ENCODE data around the gene RASGRP2.
A peak's percentile ranks its signal among the peaks of the same experiment; 100 is the strongest.

The RASGRP2 gene

GRCh38 chr11:64762277-64762673 is 18.3 kb upstream of the RASGRP2 start:
- H3K36me3 ChIP-seq (ENCODE audit: insufficient read depth, low read length): peaks cover 34% of the 10 kb centered on the region
- no peaks in the 10 kb centered on the region for H3K9me3 ChIP-seq (ENCODE audit: insufficient read depth, low read depth, low read length)
- peak overlapping the region; percentile 98 for H3K27ac ChIP-seq (ENCODE audit: low read depth, low read length)
- no peaks in the 10 kb centered on the region for H3K27me3 ChIP-seq (ENCODE audit: insufficient read depth, low read length)
- H3K4me3 ChIP-seq (ENCODE audit: low read length): no peak overlapping the region
- peaks cover 61% of the 10 kb centered on the region for H3K4me1 ChIP-seq (ENCODE audit: insufficient read depth, low read length)
- 66% methylated on average over 5 of the region's 5 CpGs for WGBS
- peak overlapping the region; percentile 51 for H3K9ac ChIP-seq (ENCODE audit: low read depth, low read length)

- Histone ChIP-seq H3K27ac (ENCODE audit: low read depth, low read length) (peak overlapping the region; percentile 75; the same call in 1 of the 2 replicates), H3K36me3 (ENCODE audit: insufficient read depth, low read length) (peaks cover 23% of the 10 kb centered on the region), H3K27me3 (ENCODE audit: insufficient read depth, low read length) (no peaks in the 10 kb centered on the region), H3K9me3 (ENCODE audit: insufficient read depth, low read depth, low read length) (no peaks in the 10 kb centered on the region), H3K4me3 (ENCODE audit: low read length) (no peak overlapping the region), H3K4me1 (ENCODE audit: insufficient read depth, low read length) (peaks cover 59% of the 10 kb centered on the region), H3K9ac (ENCODE audit: low read depth, low read length) (no peak overlapping the region)
- WGBS: 81% methylated on average over 7 of the region's 7 CpGs
Observed at GRCh38 chr11:64760759-64761420, 16.9 kb upstream of the RASGRP2 start.

GRCh38 chr11:64759722-64760719 is 16.1 kb upstream of the RASGRP2 start, which contains the start of gene PYGM:
PYGM (minus strand) TSS chr11:64759974; CDS start chr11:64759898, 76 bp downstream.
- H3K9me3 ChIP-seq (ENCODE audit: insufficient read depth, low read depth, low read length): no peaks in the 10 kb centered on the region
- H3K36me3 ChIP-seq (ENCODE audit: insufficient read depth, low read length): peaks cover 16% of the 10 kb centered on the region
- peak within 1 kb of the TSS; percentile 9; the same call in 1 of the 2 replicates for H3K4me3 ChIP-seq (ENCODE audit: low read length)
- no peaks in the 10 kb centered on the region for H3K27me3 ChIP-seq (ENCODE audit: insufficient read depth, low read length)
- peaks cover 55% of the 10 kb centered on the region for H3K4me1 ChIP-seq (ENCODE audit: insufficient read depth, low read length)
- H3K9ac ChIP-seq (ENCODE audit: low read depth, low read length): no peak within 1 kb of the TSS
- H3K27ac ChIP-seq (ENCODE audit: low read depth, low read length): peak within 1 kb of the TSS; percentile 75
- 40% methylated on average over 24 of the region's 24 CpGs for WGBS

GRCh38 chr11:64759131-64759721 is 15.3 kb upstream of the RASGRP2 start:
- Histone ChIP-seq H3K27me3 (ENCODE audit: insufficient read depth, low read length) (no peaks in the 10 kb centered on the region), H3K36me3 (ENCODE audit: insufficient read depth, low read length) (peaks cover 8% of the 10 kb centered on the region), H3K9me3 (ENCODE audit: insufficient read depth, low read depth, low read length) (no peaks in the 10 kb centered on the region), H3K4me1 (ENCODE audit: insufficient read depth, low read length) (peaks cover 47% of the 10 kb centered on the region), H3K4me3 (ENCODE audit: low read length) (no peak overlapping the region), H3K9ac (ENCODE audit: low read depth, low read length) (no peak overlapping the region), H3K27ac (ENCODE audit: low read depth, low read length) (peak overlapping the region; percentile 75; the same call in 1 of the 2 replicates)
- 79% methylated on average over 21 of the region's 21 CpGs for WGBS

GRCh38 chr11:64758330-64759079 is 14.6 kb upstream of the RASGRP2 start:
- Histone ChIP-seq H3K4me3 (ENCODE audit: low read length) (no peak overlapping the region), H3K4me1 (ENCODE audit: insufficient read depth, low read length) (peaks cover 40% of the 10 kb centered on the region)
- 93% methylated on average over 15 of the region's 15 CpGs for WGBS

GRCh38 chr11:64757549-64758329 is 13.8 kb upstream of the RASGRP2 start:
- no peak overlapping the region for H3K27ac ChIP-seq (ENCODE audit: low read depth, low read length)
- H3K4me3 ChIP-seq (ENCODE audit: low read length): no peak overlapping the region
- no peaks in the 10 kb centered on the region; the same call in 1 of the 2 replicates for H3K36me3 ChIP-seq (ENCODE audit: insufficient read depth, low read length)
- H3K27me3 ChIP-seq (ENCODE audit: insufficient read depth, low read length): no peaks in the 10 kb centered on the region
- 87% methylated on average over 19 of the region's 19 CpGs for WGBS
- H3K4me1 ChIP-seq (ENCODE audit: insufficient read depth, low read length): peaks cover 32% of the 10 kb centered on the region
- no peaks in the 10 kb centered on the region for H3K9me3 ChIP-seq (ENCODE audit: insufficient read depth, low read depth, low read length)
- no peak overlapping the region for H3K9ac ChIP-seq (ENCODE audit: low read depth, low read length)

More at GRCh38 chr11:64758330-64759079, 14.6 kb upstream of the RASGRP2 start:
- Histone ChIP-seq H3K9ac (ENCODE audit: low read depth, low read length) (no peak overlapping the region), H3K27me3 (ENCODE audit: insufficient read depth, low read length) (no peaks in the 10 kb centered on the region), H3K27ac (ENCODE audit: low read depth, low read length) (no peak overlapping the region), H3K9me3 (ENCODE audit: insufficient read depth, low read depth, low read length) (no peaks in the 10 kb centered on the region), H3K36me3 (ENCODE audit: insufficient read depth, low read length) (peaks cover under 1% of the 10 kb centered on the region; the same call in 1 of the 2 replicates)

GRCh38 chr11:64755681-64756361 is 11.9 kb upstream of the RASGRP2 start:
- Histone ChIP-seq H3K9me3 (ENCODE audit: insufficient read depth, low read depth, low read length) (no peaks in the 10 kb centered on the region), H3K27me3 (ENCODE audit: insufficient read depth, low read length) (no peaks in the 10 kb centered on the region), H3K4me1 (ENCODE audit: insufficient read depth, low read length) (peaks cover 18% of the 10 kb centered on the region), H3K9ac (ENCODE audit: low read depth, low read length) (no peak overlapping the region), H3K36me3 (ENCODE audit: insufficient read depth, low read length) (no peaks in the 10 kb centered on the region), H3K27ac (ENCODE audit: low read depth, low read length) (no peak overlapping the region), H3K4me3 (ENCODE audit: low read length) (no peak overlapping the region)
- 89% methylated on average over 13 of the region's 13 CpGs for WGBS

GRCh38 chr11:64754919-64755662 is 11.1 kb upstream of the RASGRP2 start:
- no peak overlapping the region for H3K9ac ChIP-seq (ENCODE audit: low read depth, low read length)
- H3K27ac ChIP-seq (ENCODE audit: low read depth, low read length): no peak overlapping the region
- H3K36me3 ChIP-seq (ENCODE audit: insufficient read depth, low read length): no peaks in the 10 kb centered on the region
- no peak overlapping the region for H3K4me3 ChIP-seq (ENCODE audit: low read length)
- WGBS: 92% methylated on average over 21 of the region's 21 CpGs
- H3K9me3 ChIP-seq (ENCODE audit: insufficient read depth, low read depth, low read length): no peaks in the 10 kb centered on the region
- H3K27me3 ChIP-seq (ENCODE audit: insufficient read depth, low read length): no peaks in the 10 kb centered on the region
- peaks cover 11% of the 10 kb centered on the region for H3K4me1 ChIP-seq (ENCODE audit: insufficient read depth, low read length)

GRCh38 chr11:64754124-64754918 is 10.4 kb upstream of the RASGRP2 start:
- H3K27ac ChIP-seq (ENCODE audit: low read depth, low read length): no peak overlapping the region
- WGBS: 87% methylated on average over 25 of the region's 26 CpGs
- H3K9ac ChIP-seq (ENCODE audit: low read depth, low read length): no peak overlapping the region
- no peaks in the 10 kb centered on the region for H3K36me3 ChIP-seq (ENCODE audit: insufficient read depth, low read length)
- no peaks in the 10 kb centered on the region for H3K9me3 ChIP-seq (ENCODE audit: insufficient read depth, low read depth, low read length)
- no peak overlapping the region for H3K4me3 ChIP-seq (ENCODE audit: low read length)
- H3K4me1 ChIP-seq (ENCODE audit: insufficient read depth, low read length): peaks cover 3% of the 10 kb centered on the region; the same call in 1 of the 2 replicates
- H3K27me3 ChIP-seq (ENCODE audit: insufficient read depth, low read length): no peaks in the 10 kb centered on the region
